ENCODE data around the gene CACNA1I. TPM values are rescaled to one million over a fixed set of nuclear protein-coding genes. Genes with fewer than 3 reads are reported as not detected.

CACNA1I gene
- total RNA-seq, 4 donors from 2014 or later: under 0.01 to 0.15 TPM; not detected in 2

- intact Hi-C loops (cut with DNase I; ENCODE audit: low total_unique reads): no loop called here
- Histone ChIP-seq H3K36me3 (no peaks in the 10 kb centered on the region), H3K4me3 (no peak overlapping the region), H3K9me3 (no peaks in the 10 kb centered on the region), H3K27me3 (no peaks in the 10 kb centered on the region), H3K4me1 (no peaks in the 10 kb centered on the region), H3K27ac (no peak overlapping the region)
- DNase-seq: no peak
- no peak for TF ChIP-seq CTCF (IDR thresholded peaks at IDR 0.05)
- TF ChIP-seq POLR2A (IDR thresholded peaks at IDR 0.05): no peak
Observed at GRCh38 chr22:39647836-39648629, 77.5 kb downstream of the CACNA1I start.

GRCh38 chr22:39648630-39648950 lies 78.0 kb downstream of the CACNA1I start:
- H3K4me3 ChIP-seq: no peak overlapping the region
- no peak for TF ChIP-seq POLR2A (IDR thresholded peaks at IDR 0.05)
- TF ChIP-seq CTCF (IDR thresholded peaks at IDR 0.05): no peak
- DNase-seq: no peak
- no peaks in the 10 kb centered on the region for H3K27me3 ChIP-seq
- H3K27ac ChIP-seq: no peak overlapping the region
- no peaks in the 10 kb centered on the region for H3K36me3 ChIP-seq
- intact Hi-C loops (cut with DNase I; ENCODE audit: low total_unique reads): no loop called here
- no peaks in the 10 kb centered on the region for H3K4me1 ChIP-seq
- H3K9me3 ChIP-seq: no peaks in the 10 kb centered on the region

- Histone ChIP-seq H3K4me1 (no peaks in the 10 kb centered on the region), H3K4me3 (no peak overlapping the region), H3K27me3 (no peaks in the 10 kb centered on the region), H3K36me3 (no peaks in the 10 kb centered on the region), H3K9me3 (no peaks in the 10 kb centered on the region), H3K27ac (no peak overlapping the region)
- intact Hi-C loops (cut with DNase I; ENCODE audit: low total_unique reads): no loop called here
- TF ChIP-seq POLR2A (IDR thresholded peaks at IDR 0.05): no peak
- TF ChIP-seq CTCF (IDR thresholded peaks at IDR 0.05): no peak
- no peak for DNase-seq
Observed at GRCh38 chr22:39649500-39650089, 79.0 kb downstream of the CACNA1I start.

- H3K9me3 ChIP-seq: no peaks in the 10 kb centered on the region
- no peak for DNase-seq
- no peak overlapping the region for H3K4me3 ChIP-seq
- H3K4me1 ChIP-seq: no peaks in the 10 kb centered on the region
- H3K27me3 ChIP-seq: peaks cover 0 to 4% of the 10 kb centered on the region in 2 donors
- no peak overlapping the region for H3K27ac ChIP-seq
- no peak for TF ChIP-seq CTCF (IDR thresholded peaks at IDR 0.05)
- H3K36me3 ChIP-seq: no peaks in the 10 kb centered on the region
- intact Hi-C loops (cut with DNase I; ENCODE audit: low total_unique reads): no loop called here
Observed at GRCh38 chr22:39651053-39651996, 80.8 kb downstream of the CACNA1I start.
